Prostate gland (tissue), 2 donors: Measurements from ENCODE around the gene APOH.

Source experiments
- CTCF ChIP-seq, 4 experiments: fragments of 200-600 bp in 2 of 4; fragments of 450-650 bp in 2 of 4; sonication (generic) in 2 of 4; IDR thresholded peaks; 1 replicate in 3 of 4; 2 replicates in 1 of 4; pipeline ENCODE4 v1.5.1; 2016 to 2019; ENCODE audit warnings: antibody characterized with exemption in 4 of 4, mild to moderate bottlenecking in 2 of 4, moderate library complexity in 2 of 4
- POLR2A ChIP-seq: fragments of 450-650 bp; IDR thresholded peaks from one replicate; pipeline ENCODE4 v1.6.1; 2016; ENCODE audit warnings: antibody characterized with exemption, mild to moderate bottlenecking

GRCh38 chr17:66171172-66171571 lies 58.0 kb downstream of the APOH start:
- no peak for TF ChIP-seq CTCF (IDR thresholded peaks at IDR 0.05)
- TF ChIP-seq POLR2A: no peak
